Urinary bladder (tissue), 4 donors: ENCODE measurements around the gene TMEM140. TPM values are rescaled to one million over a fixed set of nuclear protein-coding genes. Genes with fewer than 3 reads are reported as not detected.
A peak's percentile ranks its signal among the peaks of the same experiment; 100 is the strongest.
"Not testable (repeated sequence)": the region's sequence is repeated elsewhere in the genome, so short reads cannot be mapped to it uniquely, and the experiment has no call there.

Experiments
- DNase-seq: peaks from one replicate; pipeline ENCODE4 v3.0.0-alpha.2; 2015; ENCODE audit errors: extremely low spot score
- H3K27ac ChIP-seq: one replicate; pipeline ENCODE4 v1.5.1; 2013; ENCODE audit warnings: low read depth, mild to moderate bottlenecking, moderate library complexity
- H3K36me3 ChIP-seq: one replicate; pipeline ENCODE4 v1.6.1; 2013; ENCODE audit warnings: mild to moderate bottlenecking, moderate library complexity; ENCODE audit not compliant: insufficient read depth
- H3K4me1 ChIP-seq: one replicate; pipeline ENCODE4 v1.6.1; 2013; ENCODE audit warnings: mild to moderate bottlenecking, moderate library complexity; ENCODE audit not compliant: insufficient read depth
- H3K4me3 ChIP-seq: one replicate; pipeline ENCODE4 v1.5.1; 2013; ENCODE audit warnings: low read depth, low read length
- WGBS: extraction: QIAGEN DNeasy Blood & Tissue Kit; methylation state at CpG from one replicate; pipeline ENCODE4 v1.1.7; 2013; 5-methylcytosine and 5-hydroxymethylcytosine counted together
- polyA plus RNA-seq: library from polyadenylated mRNA; stranded (reverse); fragments of 200-250 nt; gene quantifications from one replicate; pipeline ENCODE4 v1.2.3, GENCODE V29; 2013
- total RNA-seq: library from RNA; depleted of rRNA; stranded (reverse); fragments of >200 nt; gene quantifications from one replicate; pipeline ENCODE4 v1.2.3, GENCODE V29; 2014
- donor health status: healthy with polysubstance abuse.
- donor health status: healthy.

TMEM140 gene
- total and polyA plus RNA-seq, 2 donors, result 9.2 to 18.1 TPM

DNA sequence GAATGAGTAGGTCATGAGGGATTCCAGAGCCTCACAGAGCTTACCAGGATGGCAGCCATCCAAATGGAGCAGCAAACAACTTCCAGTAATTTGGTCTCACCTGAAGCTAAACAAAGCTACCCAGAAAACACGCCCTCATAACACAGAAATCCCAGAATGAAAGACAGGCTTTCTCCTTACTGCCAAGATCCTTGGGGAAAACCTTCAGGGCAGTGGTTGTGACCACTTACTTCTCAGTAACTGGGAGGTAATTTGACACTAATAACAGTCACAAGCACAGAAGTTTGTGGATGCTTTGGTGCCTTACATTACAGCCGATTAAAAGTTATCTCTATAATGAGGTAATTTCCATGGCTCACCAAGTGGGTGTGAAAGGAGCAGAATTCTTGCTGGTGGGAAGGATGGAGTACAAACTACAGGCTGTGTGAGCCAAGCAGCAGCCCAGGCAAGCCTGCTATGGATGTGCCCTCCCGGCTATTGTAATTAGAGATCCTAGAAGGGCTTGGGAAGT, 53.0 kb downstream of the TMEM140 start:
- no peak overlapping the region for H3K27ac ChIP-seq
- WGBS, result 67% methylated on average over 3 of the region's 3 CpGs
- DNase-seq, result no peak
- H3K4me1 ChIP-seq, result no peaks in the 10 kb centered on the region
- H3K4me3 ChIP-seq, result no peak overlapping the region
- peaks cover 3% of the 10 kb centered on the region for H3K36me3 ChIP-seq

DNA sequence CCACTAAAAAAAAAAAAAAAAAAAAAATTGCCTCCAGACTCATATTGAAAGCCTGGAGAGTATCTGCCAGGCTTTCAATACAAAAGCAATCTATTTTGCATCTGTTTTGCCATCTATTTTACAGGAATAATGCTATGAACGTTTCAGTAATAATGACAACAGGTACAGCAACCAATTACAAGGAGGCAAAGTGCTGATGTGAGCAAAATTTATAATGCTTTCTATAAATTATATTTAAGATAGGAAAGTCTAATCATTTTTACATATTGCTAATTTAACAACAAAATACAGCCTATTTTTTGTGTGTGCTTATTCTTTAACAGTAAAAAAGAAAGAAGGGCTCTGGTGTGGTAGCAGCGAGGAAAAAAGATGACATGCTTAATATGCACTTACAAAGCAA, 53.5 kb downstream of the TMEM140 start:
- Histone ChIP-seq H3K36me3 (peaks cover 3% of the 10 kb centered on the region), H3K4me3 (no peak overlapping the region), H3K27ac (no peak overlapping the region), H3K4me1 (no peaks in the 10 kb centered on the region)
- DNase-seq, result no peak
- WGBS, result 78% methylated on average over 2 of the region's 2 CpGs

DNA sequence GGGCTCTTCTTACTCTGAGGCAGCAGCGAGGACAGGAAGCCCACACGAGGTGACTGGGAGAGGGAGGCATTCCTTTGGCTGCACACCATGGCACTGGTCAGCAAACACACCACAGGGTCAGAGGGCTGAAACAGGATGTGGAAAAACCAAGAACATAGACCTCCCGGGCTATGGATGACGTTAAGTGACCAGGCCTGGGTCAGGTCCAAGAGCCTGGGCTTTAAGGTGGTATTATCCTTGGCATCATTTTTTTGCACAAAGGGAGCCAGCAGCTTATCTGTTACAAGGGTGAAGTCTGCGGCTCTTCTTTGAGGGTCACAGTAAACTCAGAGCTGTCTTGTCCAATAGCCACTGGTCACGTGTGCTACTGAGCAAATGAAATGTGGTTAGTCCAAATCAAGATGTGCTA, 56.5 kb downstream of the TMEM140 start:
- Histone ChIP-seq H3K36me3 (no peaks in the 10 kb centered on the region), H3K4me1 (no peaks in the 10 kb centered on the region), H3K4me3 (no peak overlapping the region), H3K27ac (no peak overlapping the region)
- DNase-seq, result no peak
- WGBS, result 79% methylated on average over 6 of the region's 6 CpGs

DNA sequence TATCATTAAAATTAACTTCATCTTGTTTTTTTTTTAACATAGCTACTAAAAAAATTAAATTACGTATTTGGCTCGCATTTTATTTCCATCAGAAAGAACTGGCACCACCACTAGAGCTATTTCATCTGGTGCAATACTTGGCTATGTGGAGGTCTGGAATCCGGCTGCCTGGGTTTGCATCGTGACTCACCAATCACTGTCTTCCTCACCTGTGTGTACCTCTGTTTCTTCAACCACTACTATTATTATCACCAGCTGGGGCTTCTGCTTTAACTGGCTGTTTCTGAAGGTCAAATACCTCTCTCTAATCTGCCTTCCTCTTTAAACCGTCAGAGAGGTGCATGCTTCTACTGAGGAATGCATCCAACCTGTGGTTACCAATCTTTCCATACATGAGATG, 57.0 kb downstream of the TMEM140 start:
- DNase-seq, result no peak
- Histone ChIP-seq H3K36me3 (no peaks in the 10 kb centered on the region), H3K4me1 (no peaks in the 10 kb centered on the region), H3K4me3 (no peak overlapping the region), H3K27ac (no peak overlapping the region)
- WGBS, result 91% methylated on average over 5 of the region's 5 CpGs

DNA sequence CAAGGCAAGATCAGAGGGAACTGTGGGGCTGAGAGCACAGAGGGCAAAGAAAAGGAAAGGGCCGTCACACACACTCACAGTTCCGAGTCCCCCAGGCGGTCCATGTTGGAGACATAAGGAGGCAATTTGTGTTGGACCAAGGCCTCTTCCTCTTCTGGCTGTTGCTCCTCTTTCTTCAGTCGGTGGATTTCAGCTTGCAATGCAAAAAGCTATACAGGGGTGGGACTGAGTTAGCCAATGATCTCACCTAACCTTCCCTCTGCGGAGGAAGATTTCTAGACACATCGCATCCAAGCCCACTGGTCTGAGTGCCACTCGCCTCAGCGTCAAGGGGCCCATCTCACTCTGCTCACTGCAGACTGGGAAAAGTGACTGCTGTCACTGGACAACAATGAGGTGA, 58.0 kb downstream of the TMEM140 start:
- Histone ChIP-seq H3K27ac (no peak overlapping the region), H3K4me1 (no peaks in the 10 kb centered on the region), H3K4me3 (no peak overlapping the region), H3K36me3 (no peaks in the 10 kb centered on the region)
- DNase-seq, result no peak
- WGBS, result 93% methylated on average over 8 of the region's 8 CpGs

DNA sequence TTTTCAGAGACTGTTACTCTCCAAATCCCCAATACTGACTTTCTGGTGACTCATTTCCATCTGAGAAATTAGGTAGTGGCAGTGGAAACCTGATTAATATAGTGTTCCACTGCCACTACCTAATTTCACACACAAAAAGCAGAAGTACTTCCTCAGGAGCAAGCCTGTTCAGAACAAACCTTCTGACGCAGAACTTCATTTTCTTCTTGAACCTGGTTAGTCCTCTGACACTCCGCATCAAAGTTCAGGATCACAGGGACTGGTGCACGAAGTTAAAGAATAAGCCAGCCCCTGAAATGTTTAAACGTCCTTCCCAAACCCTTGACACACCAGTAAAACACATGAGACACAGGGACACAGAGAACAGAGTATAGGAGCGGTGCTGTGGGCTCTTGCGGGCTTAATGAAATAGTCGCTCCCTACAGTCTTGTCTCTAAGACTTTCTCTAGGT, 59.1 kb downstream of the TMEM140 start:
- H3K4me1 ChIP-seq, result no peaks in the 10 kb centered on the region
- DNase-seq, result no peak
- no peak overlapping the region for H3K27ac ChIP-seq
- H3K36me3 ChIP-seq, result no peaks in the 10 kb centered on the region
- no peak overlapping the region for H3K4me3 ChIP-seq
- 88% methylated on average over 7 of the region's 7 CpGs for WGBS

DNA sequence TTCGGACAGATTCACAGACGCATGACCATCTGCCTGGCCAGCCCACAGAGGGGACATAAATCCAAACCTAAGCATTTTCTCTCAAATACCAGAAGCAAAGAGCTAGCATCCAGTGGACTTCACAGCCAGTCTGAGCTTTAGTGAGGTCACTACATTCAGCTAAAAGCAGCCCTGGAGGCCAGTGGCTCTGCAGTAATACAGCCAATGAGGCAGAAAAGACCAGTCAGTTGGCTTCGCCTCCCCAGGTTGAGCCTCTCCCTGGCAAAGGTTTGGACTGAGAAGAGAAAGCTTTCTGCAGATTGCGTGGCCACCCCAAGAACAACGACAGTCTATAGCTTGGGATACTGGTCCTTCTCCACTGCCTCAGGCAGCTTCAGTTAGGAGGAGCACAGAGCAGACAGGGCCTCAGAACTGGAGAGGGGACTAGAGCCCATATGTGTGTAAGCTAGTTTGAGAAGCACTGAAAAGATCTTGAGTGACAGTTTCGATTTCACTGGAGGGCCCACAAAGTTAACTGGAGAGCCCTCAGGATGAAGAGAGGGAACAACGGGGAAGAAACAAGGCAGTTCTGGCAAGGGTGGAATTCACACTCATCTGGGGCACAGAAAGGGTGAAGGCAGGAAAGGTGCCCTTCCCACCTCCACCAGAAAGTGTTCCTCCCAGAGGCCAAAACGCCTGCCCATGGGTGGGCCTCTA, 59.7 kb downstream of the TMEM140 start:
- WGBS, result 90% methylated on average over 8 of the region's 8 CpGs
- no peak overlapping the region for H3K27ac ChIP-seq

DNA sequence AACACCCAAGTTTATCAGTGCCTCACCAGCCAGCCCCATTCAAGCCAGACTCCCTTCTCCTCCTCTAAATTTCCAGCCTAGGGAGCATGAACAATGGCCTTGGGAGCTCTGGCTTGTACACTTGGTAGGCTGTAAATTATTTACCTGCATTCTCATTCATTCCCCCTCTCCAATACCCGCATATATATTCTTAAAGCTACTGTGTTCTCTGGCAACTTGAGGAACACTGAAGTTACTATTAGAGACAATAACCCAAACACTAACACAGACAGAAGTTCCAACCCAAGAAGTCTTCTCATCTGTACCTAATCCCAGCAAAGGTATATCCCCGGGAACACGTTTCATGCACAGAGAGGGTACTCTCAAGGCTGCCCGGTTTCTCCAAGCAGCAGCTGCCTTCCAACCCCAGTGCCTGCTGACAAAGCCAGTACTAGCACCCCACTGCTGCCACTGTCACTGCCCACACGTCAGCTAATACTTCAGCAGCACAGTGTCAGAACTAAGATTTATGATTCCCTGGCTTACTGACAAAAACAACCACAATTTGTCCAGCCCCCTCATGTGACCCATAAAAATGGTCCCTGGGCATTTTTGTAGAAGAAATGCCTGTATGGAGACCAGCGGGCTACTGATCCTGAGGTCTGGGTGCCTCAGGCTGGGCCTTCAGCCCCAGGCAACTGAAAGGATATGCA, 60.4 kb downstream of the TMEM140 start:
- Histone ChIP-seq H3K27ac (no peak overlapping the region), H3K36me3 (no peaks in the 10 kb centered on the region), H3K4me3 (no peak overlapping the region), H3K4me1 (no peaks in the 10 kb centered on the region)
- no peak for DNase-seq
- 84% methylated on average over 6 of the region's 6 CpGs for WGBS

More for the DNA sequence above, 59.7 kb downstream of the TMEM140 start:
- Histone ChIP-seq H3K36me3 (no peaks in the 10 kb centered on the region), H3K4me1 (no peaks in the 10 kb centered on the region), H3K4me3 (no peak overlapping the region)
- DNase-seq, result no peak

DNA sequence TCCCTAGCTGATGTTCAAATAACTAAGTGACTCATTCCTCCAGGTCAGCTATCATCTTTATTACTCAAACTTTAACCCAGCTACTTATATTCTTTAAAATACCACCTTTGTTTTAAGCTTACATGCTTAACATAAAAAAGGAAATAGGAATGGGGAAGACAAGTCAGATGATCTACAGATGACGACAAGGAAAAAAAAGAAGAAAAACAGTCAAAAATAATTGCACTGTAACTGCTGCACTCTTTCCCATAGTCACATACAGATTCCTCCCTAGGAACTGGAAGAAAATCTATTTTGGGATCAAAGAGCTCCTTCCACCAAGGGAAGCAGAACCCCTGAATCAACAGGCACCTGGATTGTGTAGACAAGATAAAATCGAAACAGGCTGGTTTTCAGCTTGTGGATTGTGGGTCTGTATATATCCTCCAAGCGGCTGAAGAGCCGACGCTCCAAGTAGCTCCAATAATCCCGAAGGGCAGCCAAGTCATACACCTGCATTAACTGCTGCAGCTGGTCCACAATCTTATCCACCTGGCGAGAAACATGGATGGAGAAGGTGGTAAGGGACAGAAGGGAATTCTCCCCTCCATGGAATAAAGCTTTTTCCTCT, 61.5 kb downstream of the TMEM140 start:
- Histone ChIP-seq H3K36me3 (no peaks in the 10 kb centered on the region), H3K4me1 (no peaks in the 10 kb centered on the region), H3K27ac (no peak overlapping the region), H3K4me3 (no peak overlapping the region)
- 92% methylated on average over 7 of the region's 7 CpGs for WGBS
- no peak for DNase-seq

DNA sequence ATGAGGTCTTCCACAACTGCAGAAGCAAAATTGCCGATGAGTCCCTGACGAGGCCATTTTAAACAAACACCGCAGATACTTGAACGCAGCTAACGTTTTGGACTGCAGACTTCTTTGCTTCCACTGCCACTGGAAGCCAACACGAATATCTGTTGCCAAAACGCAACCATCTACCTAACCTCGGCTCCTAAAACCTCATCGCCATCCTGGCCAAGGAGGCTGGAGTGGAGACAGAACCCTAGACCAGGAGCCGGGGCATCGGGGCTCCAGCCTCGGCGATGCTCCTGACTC, 63.0 kb downstream of the TMEM140 start:
- Histone ChIP-seq H3K4me3 (peak overlapping the region; percentile 72), H3K4me1 (no peaks in the 10 kb centered on the region), H3K36me3 (no peaks in the 10 kb centered on the region), H3K27ac (peak overlapping the region; percentile 87)
- peak; percentile 11 for DNase-seq
- WGBS, result under 1% methylated on average over 13 of the region's 13 CpGs

DNA sequence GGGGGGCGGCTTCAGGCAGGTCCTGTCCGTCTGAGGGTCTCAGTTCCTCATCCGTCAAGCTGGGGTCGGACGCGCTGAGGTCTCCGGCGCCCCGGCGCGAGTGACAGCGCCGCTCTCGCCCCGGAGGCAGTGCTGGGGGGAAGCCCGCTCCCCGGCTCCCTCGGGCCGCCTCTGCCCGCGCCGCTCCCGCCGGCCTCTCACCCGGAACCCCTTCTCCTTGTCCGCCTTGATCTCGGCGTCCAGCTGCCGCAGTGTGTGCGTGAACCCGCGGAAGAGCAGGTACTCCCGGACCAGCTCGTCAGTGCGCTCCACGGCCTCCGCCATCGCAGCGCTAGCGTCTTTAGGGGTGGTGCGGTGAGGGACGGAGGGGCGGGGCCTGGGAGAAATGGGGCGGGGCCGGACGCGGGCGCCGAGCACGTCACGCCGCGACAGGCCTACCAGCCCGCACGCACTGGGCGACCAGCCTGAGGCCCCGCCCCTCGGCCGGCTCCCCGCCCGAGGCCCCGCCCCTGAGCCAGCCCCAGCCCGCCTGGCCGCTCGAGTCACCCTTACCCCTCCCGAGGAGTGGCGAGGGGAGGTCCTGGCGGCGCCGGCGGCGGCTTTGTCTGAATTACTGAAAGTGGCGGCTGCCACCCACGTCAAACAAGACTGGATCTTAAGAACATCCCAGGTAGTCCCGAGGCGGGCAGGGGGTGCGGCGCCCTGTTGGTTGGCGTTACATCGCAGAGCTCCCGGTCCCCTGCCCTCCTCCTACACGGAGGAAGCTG, 63.5 kb downstream of the TMEM140 start, which contains the start of gene WDR91:
WDR91 (minus strand) TSS at position 348 of the 767 bp plus-strand sequence; CDS start at position 324, 24 bp downstream.
- H3K36me3 ChIP-seq, result no peaks in the 10 kb centered on the region
- under 1% methylated on average over 82 of the region's 82 CpGs for WGBS
- DNase-seq, result peak; percentile 72
- H3K27ac ChIP-seq, result peak within 1 kb of the TSS; percentile 96
- H3K4me3 ChIP-seq, result peak within 1 kb of the TSS; percentile 72
- no peaks in the 10 kb centered on the region for H3K4me1 ChIP-seq

- WGBS, result 39% methylated on average over 30 of the region's 30 CpGs
- not testable (repeated sequence) for H3K4me1 ChIP-seq, H3K36me3 ChIP-seq
- Histone ChIP-seq H3K4me3 (peak overlapping the region; percentile 53), H3K27ac (peak overlapping the region; percentile 96)
- DNase-seq, result peak; percentile 31
Observed at GRCh38 chr7:135211946-135212685, 64.2 kb downstream of the TMEM140 start.

DNA sequence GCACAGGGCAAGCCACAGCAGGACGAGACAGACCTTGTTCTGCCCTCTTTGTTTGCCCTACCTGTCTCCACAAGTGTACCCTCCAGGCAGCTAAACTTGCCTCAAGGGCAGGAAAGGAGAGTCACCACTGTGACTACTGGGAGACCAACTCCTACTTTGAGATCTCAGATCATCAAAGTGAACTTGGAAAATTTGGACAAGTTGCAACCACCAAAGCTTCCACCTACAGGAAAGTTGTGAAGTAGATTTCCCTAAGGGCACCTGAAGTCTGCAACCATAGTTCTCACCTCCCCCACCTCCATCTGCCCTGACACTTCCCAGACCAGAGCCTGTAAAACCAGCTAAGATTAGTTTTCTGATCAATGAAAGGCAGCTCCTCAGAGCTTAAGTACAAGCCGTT, 66.0 kb downstream of the TMEM140 start:
- H3K27ac ChIP-seq, result no peak overlapping the region
- H3K4me3 ChIP-seq, result no peak overlapping the region
- H3K4me1 ChIP-seq, result no peaks in the 10 kb centered on the region
- no peak for DNase-seq
- 68% methylated on average over 2 of the region's 2 CpGs for WGBS
- H3K36me3 ChIP-seq, result no peaks in the 10 kb centered on the region
